GM12892 (cell line): ENCODE data around the gene CFAP161.

Experiments used
- DNase-seq: peaks from one replicate; pipeline ENCODE4 v3.0.0; 2011; ENCODE audit not compliant: insufficient read length
- FAIRE-seq: peaks from 2 replicates; lab custom pipeline; 2011; peaks lifted over from hg19 to GRCh38; lab: Jason Lieb, UNC
- POLR2A ChIP-seq: IDR thresholded peaks from 2 replicates; pipeline ENCODE4 v1.6.1; 2011; ENCODE audit warnings: low read depth, low read length, control low read depth
- POLR2AphosphoS5 ChIP-seq: IDR thresholded peaks from 2 replicates; pipeline ENCODE4 v1.6.1; 2011; ENCODE audit warnings: low read depth, low read length, control low read depth
- TAF1 ChIP-seq: IDR thresholded peaks from 2 replicates; pipeline ENCODE4 v1.6.1; 2011; ENCODE audit warnings: low read depth, mild to moderate bottlenecking, control low read depth, low read length, borderline replicate concordance

CFAP161 gene

GRCh38 chr15:81178365-81178764 is 44.3 kb downstream of the CFAP161 start:
- FAIRE-seq (no peak), DNase-seq (no peak)
- TF ChIP-seq TAF1, result no peak
- TF ChIP-seq POLR2AphosphoS5, result no peak
- no peak for TF ChIP-seq POLR2A

GRCh38 chr15:81181220-81181619 is 47.1 kb downstream of the CFAP161 start:
- no peak for DNase-seq
- TF ChIP-seq TAF1 (no peak), POLR2A (no peak), POLR2AphosphoS5 (no peak)

GRCh38 chr15:81182031-81182755 is 48.1 kb downstream of the CFAP161 start:
- FAIRE-seq, result no peak
- TF ChIP-seq TAF1 (no peak), POLR2A (no peak), POLR2AphosphoS5 (no peak)
- no peak for DNase-seq

More at GRCh38 chr15:81181220-81181619, 47.1 kb downstream of the CFAP161 start:
- FAIRE-seq, result no peak

- DNase-seq (no peak), FAIRE-seq (no peak)
- no peak for TF ChIP-seq TAF1
- no peak for TF ChIP-seq POLR2A
- TF ChIP-seq POLR2AphosphoS5, result no peak
These were observed 48.8 kb downstream of the CFAP161 start for GRCh38 chr15:81182756-81183438.

- DNase-seq, result no peak
- no peak for FAIRE-seq
- TF ChIP-seq POLR2AphosphoS5 (no peak), TAF1 (no peak), POLR2A (no peak)
These were observed 49.3 kb downstream of the CFAP161 start for GRCh38 chr15:81183439-81183775.

GRCh38 chr15:81184188-81184587 is 50.1 kb downstream of the CFAP161 start:
- no peak for TF ChIP-seq POLR2AphosphoS5
- no peak for TF ChIP-seq POLR2A
- TF ChIP-seq TAF1, result no peak
- no peak for FAIRE-seq
- no peak for DNase-seq

GRCh38 chr15:81185631-81186295 is 51.7 kb downstream of the CFAP161 start:
- FAIRE-seq, result no peak
- no peak for TF ChIP-seq TAF1
- TF ChIP-seq POLR2A, result no peak
- no peak for TF ChIP-seq POLR2AphosphoS5
- DNase-seq, result no peak

- DNase-seq, result no peak
- no peak for FAIRE-seq
- no peak for TF ChIP-seq POLR2A
- no peak for TF ChIP-seq TAF1
- TF ChIP-seq POLR2AphosphoS5, result no peak
These were observed 54.3 kb downstream of the CFAP161 start for GRCh38 chr15:81188354-81188753.

- no peak for TF ChIP-seq TAF1
- TF ChIP-seq POLR2A, result no peak
- no peak for TF ChIP-seq POLR2AphosphoS5
These were observed 55.7 kb downstream of the CFAP161 start for GRCh38 chr15:81189583-81190283.

GRCh38 chr15:81190922-81191507 is 56.9 kb downstream of the CFAP161 start:
- FAIRE-seq, result no peak
- no peak for DNase-seq
- TF ChIP-seq TAF1, result no peak
- no peak for TF ChIP-seq POLR2AphosphoS5
- TF ChIP-seq POLR2A, result no peak

More at GRCh38 chr15:81189583-81190283, 55.7 kb downstream of the CFAP161 start:
- FAIRE-seq, result no peak
- DNase-seq, result no peak

GRCh38 chr15:81191701-81192100 is 57.6 kb downstream of the CFAP161 start:
- TF ChIP-seq TAF1, result no peak
- no peak for TF ChIP-seq POLR2A
- TF ChIP-seq POLR2AphosphoS5, result no peak
- no peak for DNase-seq
- no peak for FAIRE-seq

GRCh38 chr15:81194723-81195122 is 60.7 kb downstream of the CFAP161 start:
- TF ChIP-seq TAF1 (no peak), POLR2A (no peak), POLR2AphosphoS5 (no peak)
- FAIRE-seq, result no peak
- no peak for DNase-seq
